IMR-90 (cell line): ENCODE measurements around the gene CACNA1D.

ENCODE experiments used
- MAFK ChIP-seq: IDR thresholded peaks from 2 replicates; pipeline ENCODE4 v1.6.1; 2012; ENCODE audit warnings: low read depth, low read length, improper control_type of control experiment
- MXI1 ChIP-seq: IDR thresholded peaks from 2 replicates; pipeline ENCODE4 v1.6.1; 2012; ENCODE audit warnings: low read depth, mild to moderate bottlenecking, low read length, moderate library complexity, borderline replicate concordance
- POLR2A ChIP-seq: IDR thresholded peaks from 2 replicates; pipeline ENCODE4 v1.6.1; 2012; ENCODE audit warnings: mild to moderate bottlenecking, low read depth, low read length
- SMC3 ChIP-seq: fragments of 150-350 bp; IDR thresholded peaks from 2 replicates; pipeline ENCODE4 v1.6.1; 2016; ENCODE audit warnings: low read depth, mild to moderate bottlenecking, antibody characterized with exemption, low read length, moderate library complexity
- TF ChIP-seq, protein P1 (sequence below): conservative IDR thresholded peaks from 2 replicates; pipeline ENCODE4 v1.5.1; 2012; ENCODE audit warnings: mild to moderate bottlenecking, low read depth, low read length, improper control_type of control experiment
- TF ChIP-seq, protein P2 (sequence below): fragments of 150-350 bp; IDR thresholded peaks from 2 replicates; pipeline ENCODE4 v1.6.1; 2017; ENCODE audit warnings: mild to moderate bottlenecking, antibody characterized with exemption, low read length, low read depth
- TF ChIP-seq, protein P3 (sequence below): fragments of 150-350 bp; IDR thresholded peaks from 2 replicates; pipeline ENCODE4 v1.6.1; 2016; ENCODE audit warnings: low read depth, mild to moderate bottlenecking, low read length, moderate library complexity, borderline replicate concordance

DNA sequence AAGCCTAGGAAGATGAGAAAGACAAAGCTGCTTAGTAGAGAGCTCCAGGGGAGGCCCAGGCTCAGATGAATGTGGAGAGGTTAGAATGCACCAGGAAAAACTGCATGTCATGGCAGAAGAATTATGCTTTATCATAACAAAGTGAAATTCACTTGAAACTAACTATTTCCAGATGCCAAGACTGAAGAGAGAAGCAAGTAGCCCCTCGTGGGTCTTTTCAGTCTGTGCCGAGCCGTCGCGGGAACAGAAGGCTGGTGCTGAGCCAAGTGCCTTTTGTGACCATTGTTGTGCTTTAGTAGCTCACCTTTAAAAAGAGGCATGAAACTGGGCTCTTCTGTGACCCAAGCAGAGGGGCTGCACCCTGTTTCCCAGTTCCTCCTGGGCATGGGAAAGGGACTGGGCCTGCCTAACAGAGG lies 278.6 kb downstream of the CACNA1D start:
- TF ChIP-seq, protein P1, sequence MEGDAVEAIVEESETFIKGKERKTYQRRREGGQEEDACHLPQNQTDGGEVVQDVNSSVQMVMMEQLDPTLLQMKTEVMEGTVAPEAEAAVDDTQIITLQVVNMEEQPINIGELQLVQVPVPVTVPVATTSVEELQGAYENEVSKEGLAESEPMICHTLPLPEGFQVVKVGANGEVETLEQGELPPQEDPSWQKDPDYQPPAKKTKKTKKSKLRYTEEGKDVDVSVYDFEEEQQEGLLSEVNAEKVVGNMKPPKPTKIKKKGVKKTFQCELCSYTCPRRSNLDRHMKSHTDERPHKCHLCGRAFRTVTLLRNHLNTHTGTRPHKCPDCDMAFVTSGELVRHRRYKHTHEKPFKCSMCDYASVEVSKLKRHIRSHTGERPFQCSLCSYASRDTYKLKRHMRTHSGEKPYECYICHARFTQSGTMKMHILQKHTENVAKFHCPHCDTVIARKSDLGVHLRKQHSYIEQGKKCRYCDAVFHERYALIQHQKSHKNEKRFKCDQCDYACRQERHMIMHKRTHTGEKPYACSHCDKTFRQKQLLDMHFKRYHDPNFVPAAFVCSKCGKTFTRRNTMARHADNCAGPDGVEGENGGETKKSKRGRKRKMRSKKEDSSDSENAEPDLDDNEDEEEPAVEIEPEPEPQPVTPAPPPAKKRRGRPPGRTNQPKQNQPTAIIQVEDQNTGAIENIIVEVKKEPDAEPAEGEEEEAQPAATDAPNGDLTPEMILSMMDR = no peak
- no peak for TF ChIP-seq POLR2A
- TF ChIP-seq, protein P2, sequence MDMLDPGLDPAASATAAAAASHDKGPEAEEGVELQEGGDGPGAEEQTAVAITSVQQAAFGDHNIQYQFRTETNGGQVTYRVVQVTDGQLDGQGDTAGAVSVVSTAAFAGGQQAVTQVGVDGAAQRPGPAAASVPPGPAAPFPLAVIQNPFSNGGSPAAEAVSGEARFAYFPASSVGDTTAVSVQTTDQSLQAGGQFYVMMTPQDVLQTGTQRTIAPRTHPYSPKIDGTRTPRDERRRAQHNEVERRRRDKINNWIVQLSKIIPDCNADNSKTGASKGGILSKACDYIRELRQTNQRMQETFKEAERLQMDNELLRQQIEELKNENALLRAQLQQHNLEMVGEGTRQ = no peak
- TF ChIP-seq MXI1 = no peak
- TF ChIP-seq MAFK = no peak
- no peak for TF ChIP-seq SMC3
- TF ChIP-seq, protein P3, sequence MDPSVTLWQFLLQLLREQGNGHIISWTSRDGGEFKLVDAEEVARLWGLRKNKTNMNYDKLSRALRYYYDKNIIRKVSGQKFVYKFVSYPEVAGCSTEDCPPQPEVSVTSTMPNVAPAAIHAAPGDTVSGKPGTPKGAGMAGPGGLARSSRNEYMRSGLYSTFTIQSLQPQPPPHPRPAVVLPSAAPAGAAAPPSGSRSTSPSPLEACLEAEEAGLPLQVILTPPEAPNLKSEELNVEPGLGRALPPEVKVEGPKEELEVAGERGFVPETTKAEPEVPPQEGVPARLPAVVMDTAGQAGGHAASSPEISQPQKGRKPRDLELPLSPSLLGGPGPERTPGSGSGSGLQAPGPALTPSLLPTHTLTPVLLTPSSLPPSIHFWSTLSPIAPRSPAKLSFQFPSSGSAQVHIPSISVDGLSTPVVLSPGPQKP = no peak
